Measurements from ENCODE around the gene TRPM1.
A peak's percentile ranks its signal among the peaks of the same experiment; 100 is the strongest.
"Not testable (repeated sequence)": the region's sequence is repeated elsewhere in the genome, so short reads cannot be mapped to it uniquely, and the experiment has no call there.

TRPM1 gene

DNA sequence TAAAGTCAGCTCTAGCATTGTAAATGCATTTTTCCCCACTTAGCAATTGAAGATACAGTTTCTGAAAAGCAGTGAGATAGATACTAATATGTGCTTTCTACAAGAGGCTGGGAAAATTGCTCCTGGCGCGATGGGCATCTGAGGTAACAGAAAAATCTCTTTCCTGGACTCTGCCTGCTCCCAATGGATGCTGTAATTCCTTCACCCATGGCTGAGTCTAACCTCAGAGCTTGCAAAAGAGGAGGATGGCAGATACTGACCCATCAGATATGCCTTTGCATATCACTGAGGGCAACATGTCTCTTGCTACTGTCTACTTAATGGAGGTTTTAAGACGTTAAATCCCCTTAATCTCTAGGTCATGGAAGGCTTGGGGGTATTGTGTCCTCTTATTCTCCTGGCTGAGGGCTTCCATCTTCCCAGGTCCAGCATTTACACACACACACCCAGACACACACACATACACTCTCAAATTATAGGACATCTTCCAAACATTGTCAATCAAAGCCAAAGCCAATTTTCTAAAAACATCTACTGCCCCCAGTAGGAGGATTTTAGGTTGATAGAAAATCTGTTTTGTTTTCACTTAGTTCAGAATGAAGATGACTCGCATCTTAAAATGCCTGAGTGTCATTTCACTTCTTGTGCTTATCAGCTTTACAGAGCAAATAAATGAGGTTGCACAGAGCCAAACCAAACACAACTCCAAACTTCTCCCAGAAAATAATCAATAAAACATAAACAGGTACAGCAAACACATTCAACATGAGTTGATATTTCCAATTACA lies 2.4 kb downstream of the TRPM1 start:
- Mint-ChIP-seq H3K9me3 (no peaks in the 10 kb centered on the region), H3K4me3 (no peak overlapping the region), H3K4me1 (no peaks in the 10 kb centered on the region), H3K27ac (no peak overlapping the region), H3K36me3 (no peaks in the 10 kb centered on the region)
- ATAC-seq (no peak), DNase-seq (ENCODE audit: low spot score in 2 of 2) (peak in 1 of 2 donors; percentile 23)

DNA sequence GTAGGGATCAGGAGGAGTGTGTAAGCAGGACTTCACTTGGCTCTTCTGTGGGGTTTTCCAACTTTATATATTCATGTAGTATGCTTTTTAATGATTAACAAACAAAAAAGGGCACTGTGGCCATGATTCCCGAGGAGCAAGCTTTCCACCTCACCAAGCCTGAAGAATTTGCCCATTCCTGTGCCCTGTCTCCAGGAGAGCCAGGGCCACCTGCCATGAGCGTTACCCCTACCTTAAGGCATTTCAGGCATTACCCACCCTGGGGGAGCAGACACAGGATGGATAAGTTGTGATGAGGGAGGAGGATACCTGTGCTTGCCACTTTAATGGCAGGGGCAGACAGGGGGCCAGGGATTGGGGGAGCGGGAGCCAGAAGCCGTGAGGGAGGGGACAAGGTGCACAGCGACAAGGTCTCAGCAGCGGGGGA lies 3.0 kb downstream of the TRPM1 start:
- ATAC-seq = no peak
- Mint-ChIP-seq H3K27ac (no peak overlapping the region), H3K4me1 (no peaks in the 10 kb centered on the region)

DNA sequence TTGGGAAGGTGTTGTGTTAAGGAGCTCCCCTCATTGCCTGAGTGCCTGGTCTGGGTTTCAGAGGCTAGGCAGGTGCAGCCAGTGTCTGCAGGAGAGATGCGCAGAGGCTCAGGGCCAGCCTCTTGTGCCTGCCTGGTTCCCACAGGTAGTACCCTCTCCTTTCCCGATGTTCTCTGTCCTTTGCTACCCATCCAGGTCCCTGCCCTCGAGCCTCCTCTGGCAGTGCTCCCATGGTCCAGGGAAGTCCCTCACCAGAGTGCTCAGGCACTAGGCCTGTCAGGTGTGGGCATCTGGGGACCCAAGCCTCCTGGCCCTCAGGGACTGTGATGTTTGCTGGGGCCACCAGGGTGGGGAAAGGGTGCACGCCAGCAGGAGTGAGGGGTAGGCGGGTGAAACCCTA lies 5.0 kb downstream of the TRPM1 start:
- Mint-ChIP-seq H3K27ac (no peak overlapping the region), H3K36me3 (no peaks in the 10 kb centered on the region), H3K4me3 (no peak overlapping the region), H3K4me1 (no peaks in the 10 kb centered on the region), H3K9me3 (no peaks in the 10 kb centered on the region)
- DNase-seq (ENCODE audit: low spot score in 2 of 2) (peak in 1 of 2 donors; percentile 37), ATAC-seq (peak; percentile 36)

More for the DNA sequence above, 3.0 kb downstream of the TRPM1 start:
- DNase-seq (ENCODE audit: low spot score in 2 of 2) = peak in 1 of 2 donors; percentile 35
- Mint-ChIP-seq H3K36me3 (no peaks in the 10 kb centered on the region), H3K9me3 (no peaks in the 10 kb centered on the region), H3K4me3 (no peak overlapping the region)

DNA sequence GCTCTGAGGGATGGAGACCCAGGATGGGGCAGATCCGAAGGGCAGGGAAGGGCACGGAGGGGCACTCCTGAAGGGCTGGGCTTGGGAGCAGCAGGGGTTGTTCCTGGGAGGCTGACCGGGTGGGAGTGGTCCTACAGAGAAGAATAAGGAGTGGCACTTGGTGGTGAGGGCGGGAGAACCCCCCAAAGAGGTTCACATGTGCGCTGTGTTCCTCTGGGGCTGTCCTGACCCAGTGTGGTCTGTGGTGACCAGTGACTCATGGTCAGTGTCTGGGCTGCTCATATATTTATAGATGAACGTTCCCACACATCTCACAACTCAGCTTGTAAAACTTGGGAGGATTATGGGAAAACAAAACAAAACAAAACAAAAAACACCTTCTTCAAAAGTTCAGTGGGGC lies 10.0 kb downstream of the TRPM1 start:
- H3K36me3 Mint-ChIP-seq = no peaks in the 10 kb centered on the region
- no peaks in the 10 kb centered on the region for H3K4me1 Mint-ChIP-seq
- DNase-seq (ENCODE audit: low spot score in 2 of 2) (no peak), ATAC-seq (no peak)
- no peak overlapping the region for H3K4me3 Mint-ChIP-seq
- no peak overlapping the region for H3K27ac Mint-ChIP-seq
- H3K9me3 Mint-ChIP-seq = no peaks in the 10 kb centered on the region

DNA sequence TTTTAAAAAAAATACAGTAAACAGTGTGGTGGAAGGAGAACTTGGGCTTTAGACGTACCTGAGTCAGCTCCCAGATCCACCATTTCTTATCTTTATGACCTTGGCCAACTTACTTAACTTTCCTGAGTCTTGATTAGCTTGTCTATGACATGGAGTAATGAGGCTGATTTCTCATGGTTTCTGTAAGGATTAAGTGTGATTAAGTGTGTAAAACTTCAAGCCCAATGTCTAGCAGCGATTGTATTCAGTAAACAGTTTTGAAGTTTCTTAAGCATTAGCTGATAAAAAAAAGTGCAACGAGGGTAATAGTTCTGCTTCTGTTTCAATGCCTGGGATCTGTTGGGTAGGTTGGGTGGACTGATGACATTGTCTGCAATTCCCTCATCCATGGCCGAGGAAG lies 10.8 kb downstream of the TRPM1 start:
- no peaks in the 10 kb centered on the region for H3K4me1 Mint-ChIP-seq
- H3K4me3 Mint-ChIP-seq = no peak overlapping the region
- H3K36me3 Mint-ChIP-seq = no peaks in the 10 kb centered on the region
- no peak overlapping the region for H3K27ac Mint-ChIP-seq
- H3K9me3 Mint-ChIP-seq = no peaks in the 10 kb centered on the region
- ATAC-seq (no peak), DNase-seq (ENCODE audit: low spot score in 2 of 2) (no peak)

DNA sequence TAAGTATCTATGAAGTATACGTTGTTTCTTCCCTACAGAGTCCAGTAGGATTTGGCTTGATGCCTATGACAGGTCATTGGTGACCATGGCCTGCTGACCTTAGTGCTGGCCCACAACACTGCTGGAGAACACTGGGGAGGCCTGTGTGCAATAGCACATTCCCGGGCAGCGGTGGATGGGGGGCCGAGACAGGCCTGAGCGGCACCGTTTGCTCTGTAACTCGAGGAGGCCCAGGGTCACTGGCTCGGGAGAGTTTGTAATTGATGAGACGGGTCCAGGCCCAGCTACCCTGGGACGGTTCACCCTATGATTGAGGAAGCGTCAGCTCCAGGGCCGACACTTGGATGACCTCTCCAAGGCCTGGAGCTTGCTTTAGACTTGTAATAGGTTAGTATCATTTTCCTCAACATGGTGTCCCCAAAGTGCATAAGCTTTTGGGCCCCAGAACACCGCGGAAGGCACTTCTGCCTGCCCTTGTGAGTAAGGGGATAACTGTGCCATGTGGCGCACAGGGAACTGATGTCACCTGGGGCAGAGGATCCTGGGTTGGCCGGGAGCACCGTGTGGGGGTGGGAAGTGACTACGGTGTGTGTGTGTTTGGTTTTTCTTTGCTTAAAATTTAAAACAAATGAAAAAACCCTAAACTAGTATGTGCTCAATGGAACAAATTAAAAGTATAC lies 12.0 kb downstream of the TRPM1 start:
- Mint-ChIP-seq H3K4me3 (no peak overlapping the region), H3K4me1 (no peaks in the 10 kb centered on the region), H3K27ac (no peak overlapping the region), H3K9me3 (no peaks in the 10 kb centered on the region), H3K36me3 (no peaks in the 10 kb centered on the region)
- no peak for DNase-seq (ENCODE audit: low spot score in 2 of 2)
- no peak for ATAC-seq

DNA sequence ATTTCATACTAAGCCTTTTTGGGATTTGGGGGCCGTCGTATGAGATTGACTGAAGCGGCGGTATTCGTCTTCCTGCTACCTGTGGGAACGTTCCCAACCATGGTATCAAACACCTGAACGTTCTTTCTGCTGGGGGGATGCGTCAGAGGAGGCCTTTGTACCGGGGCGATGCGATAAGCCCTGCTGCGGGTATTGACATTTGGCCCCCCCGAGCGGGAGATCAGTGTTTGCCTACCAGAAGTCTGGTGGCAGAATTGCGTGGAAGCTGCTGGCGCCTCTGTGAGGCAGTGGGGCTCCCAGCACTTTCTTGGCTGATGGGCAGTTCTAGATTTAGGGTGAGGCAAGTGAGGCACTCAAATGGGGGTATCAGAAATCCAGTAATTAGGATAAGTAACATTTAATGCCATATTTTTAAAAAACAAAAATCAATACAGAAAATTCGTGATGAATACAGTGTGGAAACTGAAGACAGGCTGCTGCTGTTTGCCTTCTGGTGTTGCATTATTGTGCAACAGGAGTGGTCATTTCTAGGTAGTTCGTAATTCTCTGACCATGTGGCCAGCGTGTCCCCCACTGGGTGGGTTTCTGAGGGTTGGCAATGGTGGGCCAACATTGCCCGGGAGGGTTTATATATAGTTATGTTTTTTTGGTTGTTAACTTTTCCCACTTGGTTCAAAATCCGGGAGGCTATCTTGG lies 12.7 kb downstream of the TRPM1 start:
- H3K4me1 Mint-ChIP-seq = no peaks in the 10 kb centered on the region
- no peak overlapping the region for H3K4me3 Mint-ChIP-seq
- H3K27ac Mint-ChIP-seq = no peak overlapping the region
- no peaks in the 10 kb centered on the region for H3K36me3 Mint-ChIP-seq
- ATAC-seq = no peak
- H3K9me3 Mint-ChIP-seq = no peaks in the 10 kb centered on the region
- no peak for DNase-seq (ENCODE audit: low spot score in 2 of 2)

DNA sequence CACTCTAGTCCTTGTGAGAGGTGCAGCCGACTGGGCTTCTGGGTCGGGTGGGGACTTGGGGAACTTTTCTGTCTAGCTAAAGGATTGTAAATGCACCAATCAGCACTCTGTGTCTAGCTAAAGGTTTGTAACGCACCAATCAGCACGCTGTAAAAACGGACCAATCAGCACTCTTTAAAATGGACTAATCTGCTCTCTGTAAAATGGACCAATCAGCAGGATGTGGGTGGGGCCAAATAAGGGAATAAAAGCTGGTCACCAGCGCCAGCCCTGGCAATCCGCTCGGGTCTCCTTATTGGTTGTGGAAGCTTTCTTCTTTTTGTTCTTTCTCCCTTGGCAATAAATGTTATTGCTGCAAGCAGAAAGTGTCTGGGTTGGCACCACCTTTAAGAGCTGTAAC lies 13.5 kb downstream of the TRPM1 start:
- not testable (repeated sequence) for H3K9me3 Mint-ChIP-seq; ATAC-seq; DNase-seq (ENCODE audit: low spot score in 2 of 2); H3K27ac Mint-ChIP-seq; H3K36me3 Mint-ChIP-seq; H3K4me3 Mint-ChIP-seq; H3K4me1 Mint-ChIP-seq

DNA sequence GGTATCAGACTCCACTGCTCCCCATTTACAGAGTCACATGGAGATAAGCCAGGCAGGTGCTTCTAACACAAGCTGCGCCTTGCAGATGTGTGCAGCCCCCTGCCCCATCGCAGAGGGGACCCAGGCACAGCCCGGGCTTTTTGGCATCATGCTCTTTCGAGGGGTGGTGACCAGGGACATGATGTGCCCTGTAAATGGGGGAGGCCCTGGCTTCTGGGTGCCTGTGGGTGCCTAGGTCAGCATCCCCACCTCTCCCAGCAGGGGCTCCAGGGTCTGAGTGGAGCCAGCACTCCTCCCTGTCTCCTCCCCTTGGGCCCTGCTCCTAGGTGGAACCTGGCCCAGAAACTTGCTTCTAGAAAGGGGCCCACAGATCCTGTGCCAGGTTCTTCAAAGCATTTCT lies 15.2 kb downstream of the TRPM1 start:
- Mint-ChIP-seq H3K4me3 (no peak overlapping the region), H3K4me1 (peaks cover 6% of the 10 kb centered on the region), H3K9me3 (no peaks in the 10 kb centered on the region), H3K36me3 (no peaks in the 10 kb centered on the region), H3K27ac (no peak overlapping the region)
- DNase-seq (ENCODE audit: low spot score in 2 of 2) = no peak
- no peak for ATAC-seq

DNA sequence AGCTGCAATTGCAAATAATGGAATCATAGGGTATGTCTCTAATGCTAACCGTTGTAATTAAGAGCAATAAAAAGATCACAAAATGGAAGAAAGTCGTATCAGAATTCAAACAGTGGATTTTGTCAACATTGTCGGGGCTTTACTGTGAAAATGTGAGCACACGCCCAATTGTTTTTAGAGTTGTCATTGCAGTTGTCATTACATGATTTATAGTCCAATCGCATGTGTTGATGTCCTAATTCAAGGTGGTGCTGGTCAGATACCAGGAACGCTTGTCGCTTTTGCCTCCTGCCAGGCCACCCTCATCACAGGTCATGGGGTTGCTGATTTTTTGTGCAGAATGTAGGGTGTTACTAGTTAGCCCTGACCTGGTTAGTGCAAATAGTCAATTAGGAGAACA lies 16.2 kb downstream of the TRPM1 start:
- no peak for DNase-seq (ENCODE audit: low spot score in 2 of 2)
- H3K4me1 Mint-ChIP-seq = peaks cover 8% of the 10 kb centered on the region
- H3K27ac Mint-ChIP-seq = peak overlapping the region; percentile 50
- no peak overlapping the region for H3K4me3 Mint-ChIP-seq
- no peaks in the 10 kb centered on the region for H3K9me3 Mint-ChIP-seq
- H3K36me3 Mint-ChIP-seq = no peaks in the 10 kb centered on the region
- ATAC-seq = no peak

DNA sequence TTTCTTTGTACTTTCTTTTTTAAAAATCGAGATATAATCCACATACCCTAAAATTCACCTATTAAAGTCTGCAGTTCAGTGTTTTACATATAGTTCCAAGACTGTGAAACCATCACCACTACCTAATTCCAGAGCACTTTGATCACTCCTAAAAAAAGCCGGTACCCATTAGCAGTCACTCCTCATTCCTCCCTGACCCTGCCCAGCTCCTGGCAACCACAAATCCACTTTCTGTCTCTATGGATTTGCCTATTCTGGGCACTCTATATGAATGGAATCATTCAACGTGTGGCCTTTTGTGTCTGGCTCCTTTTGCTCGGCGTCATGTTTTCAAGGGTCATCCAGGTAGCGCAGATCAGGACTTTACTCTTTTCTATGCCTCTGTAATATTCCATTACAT lies 17.3 kb downstream of the TRPM1 start:
- H3K4me1 Mint-ChIP-seq = peaks cover 8% of the 10 kb centered on the region
- no peaks in the 10 kb centered on the region for H3K9me3 Mint-ChIP-seq
- no peak overlapping the region for H3K27ac Mint-ChIP-seq
- H3K4me3 Mint-ChIP-seq = no peak overlapping the region
- DNase-seq (ENCODE audit: low spot score in 2 of 2) = no peak
- no peak for ATAC-seq
- H3K36me3 Mint-ChIP-seq = no peaks in the 10 kb centered on the region

DNA sequence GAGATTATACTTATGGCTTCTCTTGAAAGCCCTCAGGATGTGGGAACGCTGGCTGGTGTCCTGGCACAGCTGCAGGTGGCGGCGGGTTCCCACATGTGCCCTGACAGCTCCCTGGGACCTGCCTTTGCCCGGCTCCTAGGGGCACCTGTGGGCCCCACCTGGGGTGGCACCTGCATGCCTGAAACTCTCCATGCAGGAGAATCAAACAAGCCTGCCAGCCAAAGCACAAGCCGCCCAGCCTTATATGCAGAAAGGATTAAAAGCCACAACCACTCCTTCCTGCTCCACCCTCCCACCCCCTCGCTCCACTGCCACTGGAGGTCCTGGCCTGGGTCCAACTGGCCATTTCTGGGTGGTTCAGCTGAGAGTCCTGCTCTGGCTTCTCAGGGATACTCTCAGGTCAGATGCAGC lies 18.1 kb downstream of the TRPM1 start:
- Mint-ChIP-seq H3K9me3 (no peaks in the 10 kb centered on the region), H3K27ac (no peak overlapping the region), H3K4me1 (peaks cover 8% of the 10 kb centered on the region), H3K4me3 (no peak overlapping the region), H3K36me3 (no peaks in the 10 kb centered on the region)
- ATAC-seq = no peak
- no peak for DNase-seq (ENCODE audit: low spot score in 2 of 2)

DNA sequence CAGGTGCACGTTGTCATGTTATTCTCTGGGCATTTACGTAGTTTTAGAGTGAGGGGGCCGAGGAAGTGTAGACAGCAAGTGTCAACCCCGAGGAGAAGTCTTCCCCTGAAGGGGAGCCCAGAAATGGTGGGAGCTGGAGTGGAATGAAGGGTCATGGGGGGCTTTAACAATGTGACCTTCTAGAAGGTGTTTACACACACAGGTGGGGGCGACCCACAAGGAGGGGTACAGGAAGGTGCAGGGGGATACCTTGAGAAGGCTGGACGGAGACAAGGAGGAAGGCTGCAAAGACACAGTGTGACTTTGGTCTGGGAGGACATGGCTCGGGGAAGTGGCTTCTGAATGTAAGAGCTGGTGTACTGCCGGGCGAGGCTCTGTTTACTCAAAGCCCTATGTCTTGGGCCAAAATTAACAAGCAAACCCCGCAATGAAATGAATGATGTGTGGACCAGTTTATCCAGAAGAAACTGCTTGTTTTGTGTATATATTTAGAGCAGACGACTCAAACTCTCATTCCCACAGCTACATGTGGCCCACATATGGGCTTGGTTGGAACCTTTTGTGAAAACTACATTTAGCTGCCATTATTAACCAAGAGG lies 18.7 kb downstream of the TRPM1 start:
- Mint-ChIP-seq H3K36me3 (no peaks in the 10 kb centered on the region), H3K4me1 (peaks cover 8% of the 10 kb centered on the region), H3K9me3 (no peaks in the 10 kb centered on the region), H3K27ac (no peak overlapping the region), H3K4me3 (no peak overlapping the region)
- DNase-seq (ENCODE audit: low spot score in 2 of 2) = no peak
- ATAC-seq = no peak

DNA sequence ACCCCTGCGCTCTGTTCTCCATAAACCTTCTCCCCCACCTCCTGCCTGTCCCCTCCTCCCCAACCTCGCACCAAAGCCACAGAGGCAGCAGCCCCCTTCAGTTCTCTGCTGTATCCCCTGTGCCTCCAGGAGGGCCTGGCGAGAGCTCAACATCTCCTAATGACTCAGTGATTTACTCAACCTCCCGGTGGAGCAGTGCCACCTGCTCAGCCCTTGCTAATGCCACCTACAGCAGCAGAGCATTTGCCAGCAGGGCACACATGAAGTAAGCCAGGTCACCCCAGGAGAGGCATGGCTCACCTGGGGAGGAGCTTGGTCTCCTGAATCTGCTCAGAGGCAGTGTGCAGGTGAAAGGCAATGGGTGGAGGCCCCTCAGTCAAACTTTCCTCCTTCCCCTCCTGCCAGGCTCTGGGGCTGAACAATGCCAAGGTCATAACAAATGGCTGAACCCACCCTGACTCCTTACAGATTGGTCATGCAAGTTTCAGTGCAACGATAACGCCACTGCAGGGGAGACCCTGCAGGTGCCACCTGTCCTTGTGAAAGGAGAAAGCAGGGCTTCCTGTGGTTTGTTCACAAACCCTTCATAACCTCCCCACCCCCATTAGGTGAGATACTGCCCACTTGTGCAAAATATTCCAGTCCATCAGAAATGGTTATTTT lies 19.8 kb downstream of the TRPM1 start:
- H3K4me1 Mint-ChIP-seq = peaks cover 8% of the 10 kb centered on the region
- DNase-seq (ENCODE audit: low spot score in 2 of 2) (no peak), ATAC-seq (no peak)
- H3K27ac Mint-ChIP-seq = no peak overlapping the region
- H3K9me3 Mint-ChIP-seq = no peaks in the 10 kb centered on the region
- peak overlapping the region; percentile 43 for H3K4me3 Mint-ChIP-seq
- H3K36me3 Mint-ChIP-seq = no peaks in the 10 kb centered on the region

DNA sequence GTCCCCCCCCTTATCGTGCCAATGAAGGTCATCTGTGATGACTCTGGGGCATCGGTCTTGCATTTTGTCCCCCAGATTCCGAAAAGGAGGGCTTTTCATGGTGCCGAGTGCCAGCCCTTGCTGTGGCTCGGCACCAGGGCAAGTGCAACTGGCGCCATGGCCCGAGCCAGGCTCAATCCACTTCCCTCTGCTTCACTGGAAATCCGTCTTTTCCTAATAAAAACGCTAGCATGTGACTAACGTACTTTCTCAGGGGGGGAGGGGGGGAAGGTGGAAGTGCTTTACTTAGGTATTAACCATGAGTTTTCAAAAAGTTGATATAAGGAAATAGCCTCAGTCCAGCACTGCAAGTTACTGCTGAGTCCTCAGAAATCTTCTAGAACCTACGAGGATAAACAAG lies 20.5 kb downstream of the TRPM1 start:
- DNase-seq (ENCODE audit: low spot score in 2 of 2) (no peak), ATAC-seq (no peak)
- H3K9me3 Mint-ChIP-seq = no peaks in the 10 kb centered on the region
- no peak overlapping the region for H3K27ac Mint-ChIP-seq
- H3K4me3 Mint-ChIP-seq = peak overlapping the region; percentile 43
- peaks cover 8% of the 10 kb centered on the region for H3K4me1 Mint-ChIP-seq
- no peaks in the 10 kb centered on the region for H3K36me3 Mint-ChIP-seq
